ENCODE measurements around the gene LYRM1.
"Not testable (repeated sequence)": the region's sequence is repeated elsewhere in the genome, so short reads cannot be mapped to it uniquely, and the experiment has no call there.

The LYRM1 gene

GRCh38 chr16:20938426-20938825, 37.9 kb downstream of the LYRM1 start:
- no peaks in the 10 kb centered on the region for H3K36me3 ChIP-seq (ENCODE audit: insufficient read depth, insufficient read length, low read length)
- no peak for DNase-seq (ENCODE audit: low read depth, low spot score)

DNA sequence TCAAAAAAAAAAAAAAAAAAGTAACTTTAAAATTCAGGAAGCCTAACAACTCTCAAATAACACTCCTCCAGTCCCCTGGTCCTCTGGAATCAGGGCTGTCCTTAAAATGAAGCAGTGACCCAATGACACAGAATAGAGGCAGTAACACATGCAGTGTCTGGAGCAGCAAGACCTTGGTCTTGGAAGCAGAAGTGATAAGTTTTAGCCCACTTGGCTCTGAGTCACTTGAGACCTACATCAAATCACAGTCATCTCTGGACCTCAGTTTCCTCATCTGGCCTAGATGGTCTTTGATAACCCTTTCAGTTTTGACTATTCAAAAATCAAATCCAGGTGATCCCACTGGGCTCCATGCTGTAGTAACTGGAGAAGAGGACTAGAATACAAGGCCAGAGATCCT, 39.0 kb downstream of the LYRM1 start:
- DNase-seq (ENCODE audit: low read depth, low spot score), result no peak
- Histone ChIP-seq H3K9me3 (ENCODE audit: insufficient read depth, low read length) (no peaks in the 10 kb centered on the region), H3K4me1 (ENCODE audit: insufficient read depth, insufficient read length) (no peaks in the 10 kb centered on the region), H3K27me3 (ENCODE audit: insufficient read depth, insufficient read length) (no peaks in the 10 kb centered on the region), H3K4me3 (ENCODE audit: insufficient read length, low read depth) (no peak overlapping the region), H3K9ac (ENCODE audit: insufficient read length, low read depth) (no peak overlapping the region), H3K36me3 (ENCODE audit: insufficient read depth, insufficient read length, low read length) (no peaks in the 10 kb centered on the region)
- TF ChIP-seq SUZ12 (IDR thresholded peaks at IDR 0.05; ENCODE audit: extremely low read depth, insufficient read depth, insufficient read length) (no peak), ZNF274 (IDR thresholded peaks at IDR 0.05; ENCODE audit: low read depth, low read length) (no peak)

More at GRCh38 chr16:20938426-20938825, 37.9 kb downstream of the LYRM1 start:
- Histone ChIP-seq H3K4me3 (ENCODE audit: insufficient read length, low read depth) (no peak overlapping the region), H3K9ac (ENCODE audit: insufficient read length, low read depth) (no peak overlapping the region), H3K4me1 (ENCODE audit: insufficient read depth, insufficient read length) (no peaks in the 10 kb centered on the region), H3K9me3 (ENCODE audit: insufficient read depth, low read length) (no peaks in the 10 kb centered on the region), H3K27me3 (ENCODE audit: insufficient read depth, insufficient read length) (no peaks in the 10 kb centered on the region)
- TF ChIP-seq ZNF274 (IDR thresholded peaks at IDR 0.05; ENCODE audit: low read depth, low read length) (no peak), YY1 (IDR thresholded peaks at IDR 0.05; ENCODE audit: insufficient read depth, insufficient read length) (no peak), SUZ12 (IDR thresholded peaks at IDR 0.05; ENCODE audit: extremely low read depth, insufficient read depth, insufficient read length) (no peak)

GRCh38 chr16:20940871-20941635, 40.5 kb downstream of the LYRM1 start:
- no peak for DNase-seq (ENCODE audit: low read depth, low spot score)
- Histone ChIP-seq H3K27me3 (ENCODE audit: insufficient read depth, insufficient read length) (no peaks in the 10 kb centered on the region), H3K9ac (ENCODE audit: insufficient read length, low read depth) (no peak overlapping the region), H3K9me3 (ENCODE audit: insufficient read depth, low read length) (no peaks in the 10 kb centered on the region), H3K4me1 (ENCODE audit: insufficient read depth, insufficient read length) (no peaks in the 10 kb centered on the region), H3K4me3 (ENCODE audit: insufficient read length, low read depth) (no peak overlapping the region), H3K36me3 (ENCODE audit: insufficient read depth, insufficient read length, low read length) (no peaks in the 10 kb centered on the region)
- TF ChIP-seq ZNF274 (IDR thresholded peaks at IDR 0.05; ENCODE audit: low read depth, low read length) (no peak), SUZ12 (IDR thresholded peaks at IDR 0.05; ENCODE audit: extremely low read depth, insufficient read depth, insufficient read length) (no peak), YY1 (IDR thresholded peaks at IDR 0.05; ENCODE audit: insufficient read depth, insufficient read length) (no peak)

DNA sequence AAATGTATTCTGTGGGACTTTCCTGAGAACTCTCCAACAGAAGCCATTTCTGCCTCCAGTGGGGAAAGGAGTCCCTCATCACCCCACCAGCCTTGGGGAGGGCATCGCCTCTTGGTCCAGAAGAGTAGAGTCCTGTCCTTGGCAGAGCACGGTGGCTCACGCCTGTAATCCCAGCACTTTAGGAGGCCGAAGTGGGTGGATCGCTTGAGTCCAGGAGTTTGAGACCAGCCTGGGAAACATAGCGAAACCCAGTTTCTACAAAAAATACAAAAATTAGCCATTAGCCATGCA, 41.0 kb downstream of the LYRM1 start:
- no peaks in the 10 kb centered on the region for H3K36me3 ChIP-seq (ENCODE audit: insufficient read depth, insufficient read length, low read length)
- DNase-seq (ENCODE audit: low read depth, low spot score), result no peak
- no peaks in the 10 kb centered on the region for H3K27me3 ChIP-seq (ENCODE audit: insufficient read depth, insufficient read length)
- no peaks in the 10 kb centered on the region for H3K4me1 ChIP-seq (ENCODE audit: insufficient read depth, insufficient read length)
- H3K9ac ChIP-seq (ENCODE audit: insufficient read length, low read depth), result no peak overlapping the region
- TF ChIP-seq ZNF274 (IDR thresholded peaks at IDR 0.05; ENCODE audit: low read depth, low read length), result no peak
- TF ChIP-seq YY1 (IDR thresholded peaks at IDR 0.05; ENCODE audit: insufficient read depth, insufficient read length), result no peak
- no peak for TF ChIP-seq SUZ12 (IDR thresholded peaks at IDR 0.05; ENCODE audit: extremely low read depth, insufficient read depth, insufficient read length)
- H3K9me3 ChIP-seq (ENCODE audit: insufficient read depth, low read length), result no peaks in the 10 kb centered on the region
- H3K4me3 ChIP-seq (ENCODE audit: insufficient read length, low read depth), result no peak overlapping the region

DNA sequence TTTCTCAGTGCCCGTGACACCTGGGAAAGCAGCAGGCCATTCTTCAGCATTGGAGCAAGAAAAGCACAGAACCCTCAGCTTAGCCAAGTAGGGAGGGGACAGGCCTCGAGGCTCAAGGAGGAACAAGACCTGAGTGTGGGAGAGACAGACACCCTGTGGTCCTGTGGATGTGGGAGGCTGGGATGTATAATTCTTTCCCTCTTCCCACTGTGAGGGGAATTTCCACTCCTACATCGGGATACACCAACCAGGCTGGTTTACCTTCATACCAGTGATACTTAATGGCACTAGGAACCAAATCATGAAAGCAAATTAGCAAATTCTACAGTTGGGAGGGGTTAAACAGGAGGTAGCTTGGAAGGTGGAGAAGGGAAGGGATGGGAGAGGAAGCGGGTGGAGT, 41.7 kb downstream of the LYRM1 start:
- Histone ChIP-seq H3K9ac (ENCODE audit: insufficient read length, low read depth) (no peak overlapping the region), H3K9me3 (ENCODE audit: insufficient read depth, low read length) (no peaks in the 10 kb centered on the region), H3K4me1 (ENCODE audit: insufficient read depth, insufficient read length) (no peaks in the 10 kb centered on the region), H3K27me3 (ENCODE audit: insufficient read depth, insufficient read length) (no peaks in the 10 kb centered on the region), H3K4me3 (ENCODE audit: insufficient read length, low read depth) (no peak overlapping the region), H3K36me3 (ENCODE audit: insufficient read depth, insufficient read length, low read length) (no peaks in the 10 kb centered on the region)
- no peak for DNase-seq (ENCODE audit: low read depth, low spot score)
- no peak for TF ChIP-seq YY1 (IDR thresholded peaks at IDR 0.05; ENCODE audit: insufficient read depth, insufficient read length)
- TF ChIP-seq ZNF274 (IDR thresholded peaks at IDR 0.05; ENCODE audit: low read depth, low read length), result no peak
- TF ChIP-seq SUZ12 (IDR thresholded peaks at IDR 0.05; ENCODE audit: extremely low read depth, insufficient read depth, insufficient read length), result no peak

DNA sequence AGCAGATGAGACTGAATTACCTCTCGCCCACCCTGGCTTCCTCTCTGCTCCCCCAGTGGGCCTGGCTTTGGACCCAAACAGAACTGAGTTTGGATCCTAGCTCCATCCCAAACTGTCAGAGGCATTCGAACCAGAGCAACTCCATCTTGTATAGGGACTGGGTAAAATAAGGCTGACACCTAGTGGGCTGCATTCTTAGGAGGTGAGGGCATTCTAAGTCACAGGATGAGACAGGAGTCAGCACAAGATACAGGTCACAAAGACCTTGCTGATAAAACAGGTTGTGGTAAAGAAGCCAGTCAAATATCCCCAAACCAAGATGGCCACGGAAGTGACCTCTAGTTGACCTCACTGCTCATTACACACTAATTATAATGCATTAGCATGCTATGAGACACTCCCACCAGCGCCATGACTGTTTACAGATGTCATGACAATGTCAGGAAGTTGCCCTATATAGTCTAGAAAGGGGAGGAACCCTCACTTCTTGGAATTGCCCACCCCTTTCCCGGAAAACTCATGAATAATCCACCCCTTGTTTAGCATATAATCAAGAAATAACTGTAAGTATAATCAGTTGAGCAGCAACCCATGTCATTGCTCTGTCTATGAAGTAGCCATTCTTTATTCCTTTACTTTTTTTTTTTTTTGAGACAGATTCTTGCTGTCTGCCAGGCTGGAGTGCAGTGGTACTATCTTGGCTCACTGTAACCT, 44.4 kb downstream of the LYRM1 start:
- DNase-seq (ENCODE audit: low read depth, low spot score), result no peak

GRCh38 chr16:20945575-20945875, 45.0 kb downstream of the LYRM1 start:
- H3K9me3 ChIP-seq (ENCODE audit: insufficient read depth, low read length); H3K4me1 ChIP-seq (ENCODE audit: insufficient read depth, insufficient read length); H3K9ac ChIP-seq (ENCODE audit: insufficient read length, low read depth); DNase-seq (ENCODE audit: low read depth, low spot score); H3K36me3 ChIP-seq (ENCODE audit: insufficient read depth, insufficient read length, low read length); H3K27me3 ChIP-seq (ENCODE audit: insufficient read depth, insufficient read length); H3K4me3 ChIP-seq (ENCODE audit: insufficient read length, low read depth): not testable (repeated sequence)

More for the DNA sequence above, 44.4 kb downstream of the LYRM1 start:
- H3K9me3 ChIP-seq (ENCODE audit: insufficient read depth, low read length), result no peaks in the 10 kb centered on the region
- H3K27me3 ChIP-seq (ENCODE audit: insufficient read depth, insufficient read length), result no peaks in the 10 kb centered on the region
- no peaks in the 10 kb centered on the region for H3K36me3 ChIP-seq (ENCODE audit: insufficient read depth, insufficient read length, low read length)
- H3K4me1 ChIP-seq (ENCODE audit: insufficient read depth, insufficient read length), result no peaks in the 10 kb centered on the region
- H3K4me3 ChIP-seq (ENCODE audit: insufficient read length, low read depth), result no peak overlapping the region
- TF ChIP-seq ZNF274 (IDR thresholded peaks at IDR 0.05; ENCODE audit: low read depth, low read length), result no peak
- no peak for TF ChIP-seq SUZ12 (IDR thresholded peaks at IDR 0.05; ENCODE audit: extremely low read depth, insufficient read depth, insufficient read length)
- no peak for TF ChIP-seq YY1 (IDR thresholded peaks at IDR 0.05; ENCODE audit: insufficient read depth, insufficient read length)
- H3K9ac ChIP-seq (ENCODE audit: insufficient read length, low read depth), result no peak overlapping the region

Measured in NT2/D1 (cell line).